Measurements from ENCODE around the gene NR2E3. TPM values are rescaled to one million over a fixed set of nuclear protein-coding genes. Genes with fewer than 3 reads are reported as not detected.

NR2E3 gene
- total and polyA plus RNA-seq, 2 of the 4 experiments (the other 2 are of a cell fraction): under 0.01 to 0.29 TPM

- no peak overlapping the region for H2BK120ac ChIP-seq (ENCODE audit: low read depth, low read length)
- no peak overlapping the region for H2AK5ac ChIP-seq (ENCODE audit: low read depth, low read length)
- ChIA-PET CTCF (no interaction called here), POLR2A (ENCODE audit: unreplicated experiment) (no interaction called here)
- ATAC-seq (ENCODE audit: low read depth) (no peak), DNase-seq (no peak)
- H4K20me1 ChIP-seq (ENCODE audit: insufficient read depth, low read length): no peaks in the 10 kb centered on the region
- H2AK9ac ChIP-seq (replicated peaks; ENCODE audit: low read depth, low read length, poor library complexity): no peak overlapping the region
- no peak overlapping the region for H3K14ac ChIP-seq (replicated peaks; ENCODE audit: low read depth, low read length)
- WGBS, 2 experiments (ENCODE audit: extremely low coverage in 2 of 2, insufficient read length in 1 of 2): no CpG with 5 or more reads among the region's 10 CpGs
- H3K27me3 ChIP-seq (ENCODE audit: control insufficient read depth, insufficient read depth, low read length): no peaks in the 10 kb centered on the region
- H3K23ac ChIP-seq (ENCODE audit: low read depth, low read length): no peak overlapping the region
- peaks cover 6% of the 10 kb centered on the region for H3K36me3 ChIP-seq (ENCODE audit: control insufficient read depth, insufficient read depth, low read length)
- H3K4me1 ChIP-seq (ENCODE audit: control insufficient read depth, insufficient read depth, low read length): peaks cover 16% of the 10 kb centered on the region
- H3K9ac ChIP-seq (ENCODE audit: low read depth, low read length): no peak overlapping the region
- no peak overlapping the region for H3K18ac ChIP-seq (ENCODE audit: low read depth, low read length)
- no peak overlapping the region for H2BK15ac ChIP-seq (ENCODE audit: low read depth, low read length)
- no peak overlapping the region for H4K5ac ChIP-seq (ENCODE audit: low read depth, low read length)
- no peak overlapping the region for H2BK5ac ChIP-seq (ENCODE audit: low read depth, low read length, poor library complexity, severe bottlenecking)
- TF ChIP-seq CEBPB (IDR thresholded peaks at IDR 0.05; ENCODE audit: low read depth, low read length) (no peak), FOS (IDR thresholded peaks at IDR 0.05; ENCODE audit: low read depth, low read length) (no peak), RCOR1 (IDR thresholded peaks at IDR 0.05; ENCODE audit: insufficient replicate concordance, low read length) (no peak), MAZ (IDR thresholded peaks at IDR 0.05; ENCODE audit: borderline replicate concordance, low read depth, low read length) (no peak), USF2 (IDR thresholded peaks at IDR 0.05; ENCODE audit: low read depth, low read length) (no peak), MXI1 (IDR thresholded peaks at IDR 0.05; ENCODE audit: borderline replicate concordance, low read depth, low read length) (no peak), RFX5 (IDR thresholded peaks at IDR 0.05; ENCODE audit: low read depth, low read length) (no peak), ELK1 (IDR thresholded peaks at IDR 0.05; ENCODE audit: borderline replicate concordance, low read depth, low read length) (no peak), CTCF (conservative IDR thresholded peaks at IDR 0.05; ENCODE audit: low read depth, low read length) (no peak), CHD1 (IDR thresholded peaks at IDR 0.05; ENCODE audit: low read depth, low read length) (no peak), RAD21 (IDR thresholded peaks at IDR 0.05; ENCODE audit: low read length) (no peak), SMC3 (IDR thresholded peaks at IDR 0.05; ENCODE audit: low read depth, low read length) (no peak), BHLHE40 (IDR thresholded peaks at IDR 0.05; ENCODE audit: low read depth, low read length) (no peak), NFE2L2 (IDR thresholded peaks at IDR 0.05; ENCODE audit: low read depth, low read length) (no peak), MAFK (IDR thresholded peaks at IDR 0.05; ENCODE audit: low read depth, low read length) (no peak), POLR2A (IDR thresholded peaks at IDR 0.05; ENCODE audit: low read depth, low read length) (no peak)
- H2AFZ ChIP-seq (replicated peaks; ENCODE audit: low read length, poor library complexity): no peak overlapping the region
- no peak overlapping the region; the same call in 1 of the 2 replicates for H4K91ac ChIP-seq (ENCODE audit: insufficient read depth, low read depth, low read length)
- H3K4me2 ChIP-seq (ENCODE audit: low read depth, low read length): no peak overlapping the region
- intact Hi-C loops (cut with micrococcal nuclease): no loop called here
- dilution Hi-C loops (cut with HindIII; ENCODE audit: low sequenced_read_pairs, unreplicated experiment): no loop called here
- no peak overlapping the region for H3K4ac ChIP-seq (ENCODE audit: low read depth, low read length)
- BruUV-seq (replicated peaks): no TSS peak
- no peaks in the 10 kb centered on the region for H3K9me3 ChIP-seq (ENCODE audit: control insufficient read depth, insufficient read depth, low read length)
- no peak overlapping the region for H4K8ac ChIP-seq (ENCODE audit: low read depth in 2 of 2, low read length in 2 of 2)
- peaks cover 16% of the 10 kb centered on the region for H3K9me1 ChIP-seq (ENCODE audit: insufficient read depth, low read length)
- H3K4me3 ChIP-seq (ENCODE audit: insufficient read depth, low read depth, low read length): no peak overlapping the region
- H3K79me1 ChIP-seq (ENCODE audit: low read depth in 1 of 2, low read length in 2 of 2): no peaks in the 10 kb centered on the region
- no peak overlapping the region for H3K27ac ChIP-seq (ENCODE audit: insufficient read depth, low read length)
- no peak overlapping the region for H3K56ac ChIP-seq (ENCODE audit: extremely low read depth, insufficient read depth, low read length)
- no peak overlapping the region for H2BK20ac ChIP-seq (ENCODE audit: low read depth, low read length)
- in situ Hi-C loops (cut with MboI; ENCODE audit: low sequenced_read_pairs): no loop called here
Observed at GRCh38 chr15:71782422-71783165, 27.8 kb upstream of the NR2E3 start.
